Smooth muscle cell of the umbilical artery (primary cell): ENCODE data around the gene PALM3. TPM values are rescaled to one million over a fixed set of nuclear protein-coding genes. Genes with fewer than 3 reads are reported as not detected.

ENCODE experiments used
- total RNA-seq: library from RNA; depleted of rRNA; stranded (reverse); fragments of >200 nt; gene quantifications from 2 replicates; pipeline ENCODE4 v1.2.3, GENCODE V29; 2014

PALM3 gene, protein sequence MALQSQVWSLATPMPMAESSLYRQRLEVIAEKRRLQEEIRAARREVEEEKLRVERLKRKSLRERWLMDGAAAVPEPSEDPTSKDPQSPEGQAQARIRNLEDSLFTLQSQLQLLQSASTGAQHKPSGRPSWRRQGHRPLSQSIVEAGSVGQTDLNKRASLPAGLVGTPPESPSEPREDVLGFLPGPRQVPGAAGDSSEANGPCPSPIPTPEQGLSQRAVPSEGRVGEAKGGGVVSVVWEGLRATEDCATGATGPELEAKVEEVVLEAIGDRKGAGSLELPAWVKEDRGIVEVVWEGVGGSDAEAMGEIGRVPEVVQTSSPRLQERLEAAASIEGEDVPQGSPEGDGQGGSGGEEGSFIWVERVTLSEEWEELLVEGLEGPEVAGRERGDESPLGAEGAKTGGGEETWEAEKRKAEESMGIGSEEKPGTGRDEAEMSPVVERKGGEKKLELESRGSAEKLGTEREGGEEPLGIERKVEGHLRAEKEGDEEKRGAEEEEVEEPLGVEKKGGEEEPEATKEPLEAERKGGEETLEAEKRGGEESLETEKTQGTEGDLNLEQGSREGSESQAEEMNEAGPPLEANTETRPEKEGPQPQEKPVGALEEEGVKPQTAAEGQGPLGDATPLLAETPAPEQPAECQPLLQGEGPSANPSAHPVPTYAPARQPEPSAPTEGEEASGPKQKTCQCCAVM
- total RNA-seq, result 0.30 and 0.92 TPM in 2 replicates

GRCh38 chr19:14061751-14062557, at the start of gene PALM3:
Gene PALM3, minus strand, starts transcription at chr19:14062076. Its CDS starts 96 bp downstream, at chr19:14061980.

GRCh38 chr19:14090509-14091080, 28.7 kb upstream of the PALM3 start, which contains the start of gene SAMD1:
Gene SAMD1, minus strand, starts transcription at chr19:14090751.

DNA sequence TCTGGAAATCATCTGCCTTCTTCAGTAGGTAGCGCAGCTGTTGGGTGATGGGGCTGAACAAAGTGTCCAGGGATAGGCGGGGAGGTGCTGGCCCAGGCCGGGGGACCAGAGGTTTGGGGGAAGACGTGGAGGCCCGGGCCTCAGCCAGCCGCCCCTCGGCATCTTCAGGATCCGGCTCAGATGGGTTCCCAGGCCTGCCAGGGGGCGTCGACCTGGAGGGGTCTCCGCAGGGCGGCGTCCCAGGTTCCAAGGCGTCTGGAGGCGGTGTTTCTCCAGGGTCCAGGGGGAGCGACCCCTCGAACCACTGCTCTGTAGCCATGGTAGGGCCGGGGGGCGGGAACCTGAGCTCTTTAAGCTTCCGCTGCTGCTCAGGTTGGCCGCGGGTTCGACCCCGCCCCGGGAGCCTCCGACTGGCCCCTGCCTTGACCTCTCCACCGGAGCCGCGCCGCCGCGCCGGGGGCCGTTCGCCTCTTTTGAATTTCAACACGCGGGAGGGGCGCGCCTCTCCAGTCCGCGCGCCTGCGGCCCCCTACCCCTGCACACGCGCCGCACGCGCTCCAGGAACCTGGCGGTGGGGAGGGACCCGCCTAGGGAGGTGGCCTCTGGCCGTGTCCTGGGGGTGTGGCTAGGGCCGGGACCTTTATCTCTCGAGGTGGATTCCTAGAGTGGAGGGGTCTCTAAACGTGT, 23.6 kb upstream of the PALM3 start, which contains the start of gene C19orf67:
Gene C19orf67, minus strand, starts transcription at position 475 of the 687 bp plus-strand sequence. Its CDS starts 156 bp downstream, at position 319.

DNA sequence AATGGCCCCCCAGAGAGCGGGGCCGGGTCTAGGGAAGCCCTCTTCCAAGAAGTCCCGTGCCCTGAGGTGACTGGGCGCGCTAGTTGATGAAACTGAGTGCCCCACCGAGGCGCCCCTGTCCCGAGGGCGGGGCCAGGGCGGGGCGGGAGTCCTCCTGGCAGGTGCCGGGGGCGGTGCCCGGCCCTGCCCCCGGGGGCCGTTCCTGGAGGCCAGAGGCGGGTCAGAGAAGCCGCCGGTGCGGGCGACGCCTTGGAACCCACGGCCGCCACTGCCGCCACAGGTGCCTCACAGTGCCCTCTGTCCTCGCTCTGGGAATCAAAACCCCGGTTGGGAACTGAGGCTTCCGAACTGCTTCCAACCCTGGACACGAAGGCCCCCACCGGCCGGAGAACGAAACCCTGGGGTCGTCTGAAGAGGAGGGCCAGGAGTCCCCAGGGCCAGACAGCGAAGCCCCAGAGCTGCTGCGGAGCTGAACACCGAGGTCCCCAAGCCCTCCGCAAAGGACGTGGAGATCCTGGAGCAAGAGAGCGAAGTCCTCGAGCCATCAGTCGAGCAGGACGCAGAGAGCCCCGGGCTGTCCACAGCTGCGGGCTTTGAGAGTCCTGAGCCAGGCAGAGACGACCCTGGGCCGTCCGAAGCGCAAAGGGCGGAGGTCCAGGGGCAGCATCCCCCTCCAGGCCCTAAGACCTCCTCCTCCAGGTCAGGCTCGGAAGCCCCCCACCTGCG, 10.8 kb upstream of the PALM3 start, which contains the start of gene MISP3:
Gene MISP3, plus strand, starts transcription at position 252 of the 726 bp plus-strand sequence. CDS start 524 bp downstream, outside the sequence.

DNA sequence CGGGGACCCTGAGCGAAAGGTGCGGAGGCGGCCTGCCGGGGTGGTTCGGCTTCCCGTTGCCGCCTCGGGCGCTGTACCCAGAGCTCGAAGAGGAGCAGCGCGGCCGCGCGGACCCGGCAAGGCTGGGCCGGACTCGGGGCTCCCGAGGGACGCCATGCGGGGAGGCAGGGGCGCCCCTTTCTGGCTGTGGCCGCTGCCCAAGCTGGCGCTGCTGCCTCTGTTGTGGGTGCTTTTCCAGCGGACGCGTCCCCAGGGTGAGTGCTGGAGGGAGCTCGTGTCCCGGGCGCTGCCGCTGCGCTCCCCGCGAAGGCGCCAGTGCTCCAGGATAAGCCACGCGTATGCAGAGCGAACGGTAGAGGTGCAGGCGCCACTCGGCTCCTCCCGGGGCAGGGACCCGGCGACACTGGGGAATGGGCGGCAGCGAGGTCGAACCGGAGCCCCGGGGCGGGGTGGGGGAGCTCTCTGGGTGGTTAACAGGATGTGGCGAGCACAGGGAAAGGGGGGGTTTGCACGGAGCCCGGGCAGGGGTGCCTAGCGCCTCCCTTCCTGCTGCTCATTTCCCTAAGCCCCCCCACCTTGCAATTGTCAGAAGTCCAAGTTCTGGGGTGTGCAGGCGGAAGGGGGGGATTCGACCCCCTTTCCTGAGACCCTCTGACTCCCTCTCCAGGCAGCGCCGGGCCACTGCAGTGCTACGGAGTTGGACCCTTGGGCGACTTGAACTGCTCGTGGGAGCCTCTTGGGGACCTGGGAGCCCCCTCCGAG, 30.0 kb downstream of the PALM3 start, which contains the start of gene IL27RA:
Gene IL27RA, plus strand, starts transcription at position 44 of the 762 bp plus-strand sequence. Its CDS starts 111 bp downstream, at position 155.

DNA sequence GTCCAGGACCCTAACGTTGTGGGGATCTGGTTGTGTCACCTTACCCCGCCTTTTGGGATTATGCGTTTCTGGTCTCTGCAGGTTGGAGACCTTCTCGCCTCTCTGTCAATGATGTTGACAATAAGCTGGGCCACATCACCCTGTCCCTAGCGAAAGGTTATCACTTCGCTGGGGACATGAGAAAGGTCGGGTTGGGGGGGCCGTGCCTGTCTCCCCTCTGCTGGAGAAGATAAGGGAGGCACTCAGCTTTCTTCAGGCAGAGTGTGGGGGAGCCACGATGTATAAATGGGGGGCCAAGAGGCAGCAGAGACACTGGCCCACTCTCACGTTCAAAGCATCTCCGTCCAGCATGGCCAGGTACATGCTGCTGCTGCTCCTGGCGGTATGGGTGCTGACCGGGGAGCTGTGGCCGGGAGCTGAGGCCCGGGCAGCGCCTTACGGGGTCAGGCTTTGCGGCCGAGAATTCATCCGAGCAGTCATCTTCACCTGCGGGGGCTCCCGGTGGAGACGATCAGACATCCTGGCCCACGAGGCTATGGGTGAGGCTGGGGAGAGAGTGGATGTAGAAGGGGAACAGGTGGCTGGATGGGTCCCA, 33.9 kb downstream of the PALM3 start, which contains the start of gene RLN3:
Gene RLN3, plus strand, starts transcription at position 293 of the 595 bp plus-strand sequence. Its CDS starts 57 bp downstream, at position 350.

DNA sequence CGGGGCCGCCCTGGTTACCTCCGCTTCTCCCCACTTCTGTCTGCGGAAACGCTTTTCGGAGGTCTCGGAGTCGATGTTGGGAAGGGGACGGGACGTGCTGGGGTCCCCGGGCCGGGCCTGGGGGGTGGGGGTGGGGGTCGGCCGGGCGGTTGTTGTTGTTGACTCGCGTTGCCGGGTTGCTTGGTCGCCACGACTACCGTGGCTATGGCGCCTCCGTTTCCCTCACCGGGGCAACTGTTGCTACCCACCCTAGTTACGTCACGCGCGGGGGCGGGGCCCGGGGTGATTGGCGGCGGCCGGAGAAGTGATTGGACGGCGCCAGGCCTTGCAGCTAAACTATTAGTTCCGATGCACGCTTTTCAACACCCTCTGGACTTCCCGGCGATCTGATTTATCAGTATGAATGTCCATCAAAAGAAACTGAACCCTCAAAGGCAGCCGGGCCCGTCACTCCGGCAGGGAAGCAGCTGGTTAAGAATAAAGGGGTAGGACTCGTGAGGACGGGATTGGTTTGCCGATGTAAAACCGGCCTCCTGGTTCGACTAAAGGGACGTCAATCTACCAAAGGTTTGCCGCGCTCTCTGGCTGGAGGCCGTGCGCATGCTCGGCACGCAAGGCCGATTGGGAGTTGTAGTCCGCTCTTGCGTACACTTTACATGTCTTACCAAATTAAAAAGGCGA, 55.7 kb downstream of the PALM3 start, which contains the start of gene RFX1:
Gene RFX1, minus strand, starts transcription at position 236 of the 681 bp plus-strand sequence. CDS start 12,477 bp downstream, outside the sequence.

Other genes starting within 250 kb of the PALM3 start
- 0.74 TPM in 1 of 2 replicates, not detected in the other for gene NANOS3, start 184.9 kb downstream of the PALM3 start, total RNA-seq
- gene BRME1, start 156.0 kb downstream of the PALM3 start, total RNA-seq, result under 0.01 and 0.37 TPM in 2 replicates
- 8.3 and 14.3 TPM in 2 replicates for gene CC2D1A, start 155.9 kb downstream of the PALM3 start, total RNA-seq
- 3.9 and 4.8 TPM in 2 replicates for gene PODNL1, start 123.7 kb downstream of the PALM3 start, total RNA-seq
- 4.5 and 11.4 TPM in 2 replicates for gene DCAF15, start 109.6 kb downstream of the PALM3 start, total RNA-seq
- gene RFX1, start 55.8 kb downstream of the PALM3 start, total RNA-seq, result 2.7 and 7.1 TPM in 2 replicates
- not detected in 2 replicates for gene RLN3, start 33.9 kb downstream of the PALM3 start, total RNA-seq
- gene IL27RA, start 30.3 kb downstream of the PALM3 start, total RNA-seq, result 4.5 and 14.1 TPM in 2 replicates
- gene MISP3, start 10.7 kb upstream of the PALM3 start, total RNA-seq, result 0.78 and 1.2 TPM in 2 replicates
- not detected in 2 replicates for gene C19orf67, start 23.7 kb upstream of the PALM3 start, total RNA-seq
- 16.3 and 29.7 TPM in 2 replicates for gene SAMD1, start 28.7 kb upstream of the PALM3 start, total RNA-seq
- gene PRKACA, start 55.7 kb upstream of the PALM3 start, total RNA-seq, result 54.9 and 77.4 TPM in 2 replicates
- gene ASF1B, start 74.5 kb upstream of the PALM3 start, total RNA-seq, result 0.89 and 4.8 TPM in 2 replicates
- 1.5 and 5.0 TPM in 2 replicates for gene ADGRL1, start 144.1 kb upstream of the PALM3 start, total RNA-seq